ENCODE measurements around the gene ZFAND2A. TPM values are rescaled to one million over a fixed set of nuclear protein-coding genes. Genes with fewer than 3 reads are reported as not detected.
A peak's percentile ranks its signal among the peaks of the same experiment; 100 is the strongest.
"Not testable (repeated sequence)": the region's sequence is repeated elsewhere in the genome, so short reads cannot be mapped to it uniquely, and the experiment has no call there.

The ZFAND2A gene
- 10 to 100 TPM; 23.3 to 24.0 TPM for total RNA-seq

- H3K9me3 Mint-ChIP-seq: no peaks in the 10 kb centered on the region
- H3K4me1 Mint-ChIP-seq: peaks cover 25% of the 10 kb centered on the region
- H3K27ac Mint-ChIP-seq: peak within 1 kb of the TSS; percentile 90
- peaks cover 31% of the 10 kb centered on the region for H3K36me3 Mint-ChIP-seq (ENCODE audit: low read depth)
- peak; percentile 99 for DNase-seq
- CTCF ChIA-PET: interaction anchor here (0.6 to 2.3 kb wide), 6 partner anchors 8 to 168 kb away, joined by 3 to 8 read pairs (median 4); a partner anchor contains a TSS
- peak within 1 kb of the TSS; percentile 85 for H3K4me3 Mint-ChIP-seq
- POLR2A ChIA-PET: no interaction called here
- H3K27me3 Mint-ChIP-seq: no peaks in the 10 kb centered on the region
Observed at GRCh38 chr7:1159891-1160669, at the start of gene ZFAND2A. TSS of gene ZFAND2A (minus strand) at chr7:1160196. CDS start at chr7:1158212, 1,984 bp downstream.

GRCh38 chr7:1209097-1209496, 49.1 kb upstream of the ZFAND2A start:
- CTCF ChIA-PET: no interaction called here

GRCh38 chr7:1205742-1206141, 45.7 kb upstream of the ZFAND2A start:
- peaks cover 12% of the 10 kb centered on the region for H3K27me3 Mint-ChIP-seq
- H3K4me1 Mint-ChIP-seq; POLR2A ChIA-PET; H3K36me3 Mint-ChIP-seq (ENCODE audit: low read depth); H3K4me3 Mint-ChIP-seq; H3K27ac Mint-ChIP-seq; DNase-seq; H3K9me3 Mint-ChIP-seq: not testable (repeated sequence)
- CTCF ChIA-PET: interaction anchor here (0.6 to 1.2 kb wide), 2 partner anchors 212 to 1651 kb away, joined by 3 read pairs; no protein-coding TSS in a partner anchor

More at GRCh38 chr7:1209097-1209496, 49.1 kb upstream of the ZFAND2A start:
- H3K4me3 Mint-ChIP-seq: no peak overlapping the region
- H3K27me3 Mint-ChIP-seq: peaks cover 22% of the 10 kb centered on the region
- H3K27ac Mint-ChIP-seq: no peak overlapping the region
- H3K36me3 Mint-ChIP-seq (ENCODE audit: low read depth): no peaks in the 10 kb centered on the region
- H3K9me3 Mint-ChIP-seq: no peaks in the 10 kb centered on the region
- POLR2A ChIA-PET: no interaction called here
- H3K4me1 Mint-ChIP-seq: no peaks in the 10 kb centered on the region
- DNase-seq: no peak

GRCh38 chr7:1204460-1205140, 44.6 kb upstream of the ZFAND2A start:
- Mint-ChIP-seq H3K36me3 (ENCODE audit: low read depth) (no peaks in the 10 kb centered on the region), H3K27ac (no peak overlapping the region), H3K27me3 (peaks cover 6% of the 10 kb centered on the region), H3K4me3 (no peak overlapping the region), H3K9me3 (no peaks in the 10 kb centered on the region), H3K4me1 (no peaks in the 10 kb centered on the region)
- DNase-seq: no peak
- POLR2A ChIA-PET: no interaction called here
- CTCF ChIA-PET: no interaction called here

GRCh38 chr7:1202914-1203313, 42.9 kb upstream of the ZFAND2A start:
- POLR2A ChIA-PET; H3K27ac Mint-ChIP-seq; CTCF ChIA-PET; H3K4me1 Mint-ChIP-seq; H3K27me3 Mint-ChIP-seq; H3K4me3 Mint-ChIP-seq; H3K9me3 Mint-ChIP-seq; H3K36me3 Mint-ChIP-seq (ENCODE audit: low read depth); DNase-seq: not testable (repeated sequence)

GRCh38 chr7:1201916-1202315, 41.9 kb upstream of the ZFAND2A start:
- Mint-ChIP-seq H3K36me3 (ENCODE audit: low read depth) (no peaks in the 10 kb centered on the region), H3K9me3 (no peaks in the 10 kb centered on the region), H3K4me1 (no peaks in the 10 kb centered on the region), H3K4me3 (no peak overlapping the region), H3K27ac (no peak overlapping the region), H3K27me3 (peaks cover 2% of the 10 kb centered on the region)
- DNase-seq: no peak
- ChIA-PET POLR2A (no interaction called here), CTCF (no interaction called here)

GRCh38 chr7:1200045-1200444, 40.0 kb upstream of the ZFAND2A start:
- Mint-ChIP-seq H3K27me3 (peaks cover 6% of the 10 kb centered on the region), H3K4me1 (no peaks in the 10 kb centered on the region), H3K9me3 (no peaks in the 10 kb centered on the region), H3K4me3 (no peak overlapping the region), H3K27ac (no peak overlapping the region), H3K36me3 (ENCODE audit: low read depth) (no peaks in the 10 kb centered on the region)
- CTCF ChIA-PET: no interaction called here
- POLR2A ChIA-PET: no interaction called here
- no peak for DNase-seq

GRCh38 chr7:1197997-1198625, 38.1 kb upstream of the ZFAND2A start:
- Mint-ChIP-seq H3K27me3 (peaks cover 4% of the 10 kb centered on the region), H3K9me3 (no peaks in the 10 kb centered on the region), H3K4me3 (no peak overlapping the region), H3K4me1 (peaks cover 4% of the 10 kb centered on the region), H3K27ac (no peak overlapping the region), H3K36me3 (ENCODE audit: low read depth) (no peaks in the 10 kb centered on the region)
- ChIA-PET POLR2A (no interaction called here), CTCF (no interaction called here)
- DNase-seq: no peak

GRCh38 chr7:1196950-1197349, 37.0 kb upstream of the ZFAND2A start:
- Mint-ChIP-seq H3K36me3 (ENCODE audit: low read depth) (peaks cover 5% of the 10 kb centered on the region), H3K9me3 (peaks cover 4% of the 10 kb centered on the region), H3K4me1 (peaks cover 13% of the 10 kb centered on the region), H3K27me3 (peaks cover 4% of the 10 kb centered on the region), H3K4me3 (no peak overlapping the region), H3K27ac (no peak overlapping the region)
- no peak for DNase-seq
- POLR2A ChIA-PET: no interaction called here
- CTCF ChIA-PET: interaction anchor here (0.8 kb wide), 1 partner anchor 74 kb away, joined by 3 read pairs; no protein-coding TSS in a partner anchor

GRCh38 chr7:1196441-1196840, 36.4 kb upstream of the ZFAND2A start:
- POLR2A ChIA-PET; DNase-seq; H3K9me3 Mint-ChIP-seq; H3K27me3 Mint-ChIP-seq; H3K36me3 Mint-ChIP-seq (ENCODE audit: low read depth); H3K4me3 Mint-ChIP-seq; H3K27ac Mint-ChIP-seq: not testable (repeated sequence)
- CTCF ChIA-PET: interaction anchor here (0.8 kb wide), 1 partner anchor 74 kb away, joined by 3 read pairs; no protein-coding TSS in a partner anchor
- H3K4me1 Mint-ChIP-seq: peaks cover 18% of the 10 kb centered on the region

GRCh38 chr7:1193593-1194424, 33.8 kb upstream of the ZFAND2A start:
- peaks cover 7% of the 10 kb centered on the region for H3K9me3 Mint-ChIP-seq
- DNase-seq: peak; percentile 53
- peaks cover 4% of the 10 kb centered on the region for H3K27me3 Mint-ChIP-seq
- H3K27ac Mint-ChIP-seq: peak overlapping the region; percentile 25
- H3K36me3 Mint-ChIP-seq (ENCODE audit: low read depth): peaks cover 11% of the 10 kb centered on the region
- ChIA-PET POLR2A (no interaction called here), CTCF (interaction anchor here (0.6 to 5.2 kb wide), 10 partner anchors 10 to 521 kb away, joined by 3 to 50 read pairs (median 4); no protein-coding TSS in a partner anchor)
- H3K4me1 Mint-ChIP-seq: peaks cover 22% of the 10 kb centered on the region
- no peak overlapping the region for H3K4me3 Mint-ChIP-seq

- ChIA-PET POLR2A (no interaction called here), CTCF (interaction anchor here (0.9 to 5.2 kb wide), 8 partner anchors 9 to 260 kb away, joined by 3 to 50 read pairs (median 4); a partner anchor contains a TSS)
- H3K4me1 Mint-ChIP-seq: peaks cover 22% of the 10 kb centered on the region
- H3K9me3 Mint-ChIP-seq: peaks cover 7% of the 10 kb centered on the region
- peak overlapping the region; percentile 91 for H3K27ac Mint-ChIP-seq
- peaks cover 11% of the 10 kb centered on the region for H3K36me3 Mint-ChIP-seq (ENCODE audit: low read depth)
- peak overlapping the region; percentile 64 for H3K4me3 Mint-ChIP-seq
- DNase-seq: peak; percentile 59
- H3K27me3 Mint-ChIP-seq: peaks cover 5% of the 10 kb centered on the region
Observed at GRCh38 chr7:1192171-1192676, 32.2 kb upstream of the ZFAND2A start.

Data from activated CD4-positive, alpha-beta T cell treated with anti-CD3 and anti-CD28 coated beads, Interleukin-2, amount 10 ng/mL, durations not matched to agents 7 days and 5 days (primary cell).